ENCODE results near the gene DISP2.

Gene DISP2

GRCh38 chr15:40392986-40393948 is 35.2 kb downstream of the DISP2 start:
- no peak overlapping the region for H3K4me3 ChIP-seq
- DNase-seq (ENCODE audit: low spot score), result no peak
- no peak overlapping the region for H3K27ac ChIP-seq
- TF ChIP-seq, protein P1, sequence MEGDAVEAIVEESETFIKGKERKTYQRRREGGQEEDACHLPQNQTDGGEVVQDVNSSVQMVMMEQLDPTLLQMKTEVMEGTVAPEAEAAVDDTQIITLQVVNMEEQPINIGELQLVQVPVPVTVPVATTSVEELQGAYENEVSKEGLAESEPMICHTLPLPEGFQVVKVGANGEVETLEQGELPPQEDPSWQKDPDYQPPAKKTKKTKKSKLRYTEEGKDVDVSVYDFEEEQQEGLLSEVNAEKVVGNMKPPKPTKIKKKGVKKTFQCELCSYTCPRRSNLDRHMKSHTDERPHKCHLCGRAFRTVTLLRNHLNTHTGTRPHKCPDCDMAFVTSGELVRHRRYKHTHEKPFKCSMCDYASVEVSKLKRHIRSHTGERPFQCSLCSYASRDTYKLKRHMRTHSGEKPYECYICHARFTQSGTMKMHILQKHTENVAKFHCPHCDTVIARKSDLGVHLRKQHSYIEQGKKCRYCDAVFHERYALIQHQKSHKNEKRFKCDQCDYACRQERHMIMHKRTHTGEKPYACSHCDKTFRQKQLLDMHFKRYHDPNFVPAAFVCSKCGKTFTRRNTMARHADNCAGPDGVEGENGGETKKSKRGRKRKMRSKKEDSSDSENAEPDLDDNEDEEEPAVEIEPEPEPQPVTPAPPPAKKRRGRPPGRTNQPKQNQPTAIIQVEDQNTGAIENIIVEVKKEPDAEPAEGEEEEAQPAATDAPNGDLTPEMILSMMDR (IDR thresholded peaks at IDR 0.05), result no peak

DNA sequence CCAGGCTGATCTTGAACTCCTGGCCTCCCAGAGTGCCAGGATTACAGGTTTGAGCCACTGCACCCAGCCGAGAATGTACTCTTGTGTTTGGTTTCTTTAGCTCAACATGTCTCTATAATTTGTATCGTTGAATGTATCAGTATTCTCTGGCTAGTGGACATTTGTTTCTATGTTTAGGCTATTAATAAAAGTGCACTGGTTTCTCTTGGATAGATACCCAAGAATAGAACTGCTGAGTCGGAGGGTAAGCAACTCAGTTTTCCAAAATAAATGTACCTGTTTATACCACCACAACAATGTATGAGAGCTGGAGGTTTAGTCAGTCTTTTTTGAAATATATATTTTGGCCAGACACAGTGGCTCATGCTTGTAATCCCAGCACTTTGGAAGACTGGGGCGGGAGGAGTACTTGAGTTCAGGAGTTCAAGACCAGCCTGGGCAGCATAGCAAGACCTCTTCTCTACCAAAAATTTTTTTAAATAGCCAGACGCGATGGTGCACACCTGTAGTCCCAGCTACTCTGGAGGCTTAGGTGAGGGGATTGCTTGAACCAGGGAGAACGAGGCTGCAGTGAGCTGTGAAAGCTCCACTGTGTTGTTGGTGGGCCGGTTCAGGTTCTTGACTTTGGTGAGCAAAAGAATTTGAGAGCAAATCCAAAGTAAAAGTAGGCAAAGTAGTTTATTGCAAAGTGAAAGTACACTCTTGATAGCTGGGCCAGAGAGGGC is 39.8 kb downstream of the DISP2 start:
- TF ChIP-seq, protein P1 (IDR thresholded peaks at IDR 0.05), result no peak
- H3K4me3 ChIP-seq, result no peak overlapping the region
- H3K27ac ChIP-seq, result no peak overlapping the region
- no peak for DNase-seq (ENCODE audit: low spot score)

DNA sequence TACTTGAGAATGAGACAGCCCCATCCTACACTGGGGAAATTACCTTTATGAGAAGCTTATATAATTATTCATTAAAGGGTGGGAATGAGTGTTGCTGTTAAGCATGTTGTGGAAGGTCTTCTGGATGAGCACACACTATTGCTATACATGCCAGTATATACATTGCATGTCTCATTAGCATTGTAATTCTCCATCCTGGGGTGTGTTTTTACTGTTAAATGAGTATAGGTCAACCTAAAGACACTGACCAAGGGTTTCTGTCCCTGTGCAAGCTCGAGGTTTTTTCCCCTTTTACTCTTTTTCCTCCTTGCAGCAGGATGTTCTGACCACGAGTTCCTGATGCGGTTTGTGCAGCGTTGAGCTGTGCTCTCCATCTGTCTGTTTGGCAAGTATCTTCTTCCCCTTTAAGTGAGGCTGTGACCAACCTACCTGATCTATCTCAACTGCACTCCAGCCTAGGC is 40.4 kb downstream of the DISP2 start:
- TF ChIP-seq, protein P1 (IDR thresholded peaks at IDR 0.05), result no peak
- no peak overlapping the region for H3K27ac ChIP-seq
- no peak for DNase-seq (ENCODE audit: low spot score)
- no peak overlapping the region for H3K4me3 ChIP-seq

- Histone ChIP-seq H3K27ac (no peak overlapping the region), H3K4me3 (no peak overlapping the region)
- TF ChIP-seq, protein P1 (IDR thresholded peaks at IDR 0.05), result no peak
- no peak for DNase-seq (ENCODE audit: low spot score)
Observed at GRCh38 chr15:40399370-40399769, 41.4 kb downstream of the DISP2 start.

- Histone ChIP-seq H3K27ac (peak within 1 kb of the TSS; percentile 29 to 83), H3K4me3 (peak within 1 kb of the TSS; percentile 84)
- TF ChIP-seq, protein P1 (IDR thresholded peaks at IDR 0.05), result no peak
- DNase-seq (ENCODE audit: low spot score), result peak; percentile 96
Observed at GRCh38 chr15:40405501-40406381, 47.7 kb downstream of the DISP2 start, which contains the start of gene IVD. Gene IVD (plus strand): TSS chr15:40405795. CDS start chr15:40405828, 33 bp downstream.

GRCh38 chr15:40407330-40407990 is 49.4 kb downstream of the DISP2 start:
- no peak for DNase-seq (ENCODE audit: low spot score)
- no peak overlapping the region for H3K27ac ChIP-seq
- no peak overlapping the region for H3K4me3 ChIP-seq
- TF ChIP-seq, protein P1 (IDR thresholded peaks at IDR 0.05), result no peak

Data from coronary artery (tissue), 2 donors.